ENCODE results near the gene SPPL2B.

GRCh38 chr19:2327773-2328400 lies 597 bp upstream of the SPPL2B start:
- TF ChIP-seq CTCF (conservative IDR thresholded peaks at IDR 0.05; ENCODE audit: low read depth in 2 of 2), result no peak
- TF ChIP-seq POLR2AphosphoS5 (IDR thresholded peaks at IDR 0.05; ENCODE audit: low read depth), result no peak
